Loucy (cell line): ENCODE measurements around the gene RSKR.

Experiments used
- CTCF ChIP-seq: fragments of 200-600 bp; sonication (generic); conservative IDR thresholded peaks from 2 replicates; pipeline ENCODE4 v1.5.1; 2014; ENCODE audit warnings: mild to moderate bottlenecking, antibody characterized with exemption, low read length
- EZH2phosphoT487 ChIP-seq: fragments of 200-600 bp; IDR thresholded peaks from 2 replicates; pipeline ENCODE4 v1.6.1; 2018; ENCODE audit warnings: antibody characterized with exemption, mild to moderate bottlenecking, moderate library complexity, borderline replicate concordance

GRCh38 chr17:28624148-28624547 is 10.2 kb upstream of the RSKR start:
- TF ChIP-seq CTCF (no peak), EZH2phosphoT487 (no peak)
